ENCODE data around the gene TMEM72. TPM values are rescaled to one million over a fixed set of nuclear protein-coding genes. Genes with fewer than 3 reads are reported as not detected.

The TMEM72 gene
- polyA plus RNA-seq, 1 experiment: not detected

GRCh38 chr10:44873160-44873559 lies 38.0 kb upstream of the TMEM72 start:
- no peaks in the 10 kb centered on the region for H3K36me3 ChIP-seq (ENCODE audit: control insufficient read depth, insufficient read depth, low read length)
- H3K27me3 ChIP-seq (ENCODE audit: control insufficient read depth, insufficient read depth, low read length): no peaks in the 10 kb centered on the region
- TF ChIP-seq CTCF (IDR thresholded peaks at IDR 0.05; ENCODE audit: insufficient read depth, low read depth, low read length): no peak
- no peak overlapping the region for H3K4me3 ChIP-seq (ENCODE audit: low read depth, low read length)
- POLR2A ChIA-PET: no interaction called here
- no peak for DNase-seq (ENCODE audit: low read depth)
- CTCF ChIA-PET: no interaction called here

- POLR2A ChIA-PET: no interaction called here
- CTCF ChIA-PET: interaction anchor here (0.7 to 1.9 kb wide), 3 partner anchors 8 to 12 kb away, joined by 3 to 7 read pairs (median 3); no protein-coding TSS in a partner anchor
- Histone ChIP-seq H3K4me3 (ENCODE audit: low read depth, low read length) (no peak overlapping the region), H3K27me3 (ENCODE audit: control insufficient read depth, insufficient read depth, low read length) (no peaks in the 10 kb centered on the region), H3K36me3 (ENCODE audit: control insufficient read depth, insufficient read depth, low read length) (no peaks in the 10 kb centered on the region)
- no peak for DNase-seq (ENCODE audit: low read depth)
- no peak for TF ChIP-seq CTCF (IDR thresholded peaks at IDR 0.05; ENCODE audit: insufficient read depth, low read depth, low read length)
Observed at GRCh38 chr10:44874166-44874565, 37.0 kb upstream of the TMEM72 start.

- Histone ChIP-seq H3K27me3 (ENCODE audit: control insufficient read depth, insufficient read depth, low read length) (peaks cover 16% of the 10 kb centered on the region), H3K36me3 (ENCODE audit: control insufficient read depth, insufficient read depth, low read length) (no peaks in the 10 kb centered on the region), H3K4me3 (ENCODE audit: low read depth, low read length) (peak overlapping the region; percentile 36)
- ChIA-PET CTCF (interaction anchor here (1.0 to 1.1 kb wide), 3 partner anchors 10 to 54 kb away, joined by 3 to 5 read pairs (median 3); no protein-coding TSS in a partner anchor), POLR2A (interaction anchor here (0.6 kb wide), 1 partner anchor 1281 kb away, joined by 7 read pairs; no protein-coding TSS in a partner anchor)
- TF ChIP-seq CTCF (IDR thresholded peaks at IDR 0.05; ENCODE audit: insufficient read depth, low read depth, low read length): peak; percentile 28
- peak; percentile 46 for DNase-seq (ENCODE audit: low read depth)
Observed at GRCh38 chr10:44878706-44879530, 32.2 kb upstream of the TMEM72 start.

GRCh38 chr10:44879531-44879899 lies 31.6 kb upstream of the TMEM72 start:
- CTCF ChIA-PET: interaction anchor here (1.0 to 1.5 kb wide), 4 partner anchors 10 to 53 kb away, joined by 3 to 5 read pairs (median 3); no protein-coding TSS in a partner anchor
- Histone ChIP-seq H3K36me3 (ENCODE audit: control insufficient read depth, insufficient read depth, low read length) (no peaks in the 10 kb centered on the region), H3K4me3 (ENCODE audit: low read depth, low read length) (peak overlapping the region; percentile 36), H3K27me3 (ENCODE audit: control insufficient read depth, insufficient read depth, low read length) (peaks cover 19% of the 10 kb centered on the region)
- no peak for DNase-seq (ENCODE audit: low read depth)
- no peak for TF ChIP-seq CTCF (IDR thresholded peaks at IDR 0.05; ENCODE audit: insufficient read depth, low read depth, low read length)
- POLR2A ChIA-PET: interaction anchor here (0.6 kb wide), 1 partner anchor 1282 kb away, joined by 7 read pairs; no protein-coding TSS in a partner anchor

- POLR2A ChIA-PET: no interaction called here
- no peak for DNase-seq (ENCODE audit: low read depth)
- no peak for TF ChIP-seq CTCF (IDR thresholded peaks at IDR 0.05; ENCODE audit: insufficient read depth, low read depth, low read length)
- CTCF ChIA-PET: interaction anchor here (0.6 to 1.5 kb wide), 3 partner anchors 21 to 758 kb away, joined by 3 to 4 read pairs (median 3); no protein-coding TSS in a partner anchor
- Histone ChIP-seq H3K27me3 (ENCODE audit: control insufficient read depth, insufficient read depth, low read length) (peaks cover 19% of the 10 kb centered on the region), H3K4me3 (ENCODE audit: low read depth, low read length) (no peak overlapping the region), H3K36me3 (ENCODE audit: control insufficient read depth, insufficient read depth, low read length) (no peaks in the 10 kb centered on the region)
Observed at GRCh38 chr10:44880090-44880715, 30.9 kb upstream of the TMEM72 start.

Data from BJ (cell line).